ENCODE data around the gene GXYLT2. TPM values are rescaled to one million over a fixed set of nuclear protein-coding genes. Genes with fewer than 3 reads are reported as not detected.
A peak's percentile ranks its signal among the peaks of the same experiment; 100 is the strongest.

The GXYLT2 gene
- total and polyA plus RNA-seq, 5 donors = 12.5 to 50.7 (median 37.4) TPM

DNA sequence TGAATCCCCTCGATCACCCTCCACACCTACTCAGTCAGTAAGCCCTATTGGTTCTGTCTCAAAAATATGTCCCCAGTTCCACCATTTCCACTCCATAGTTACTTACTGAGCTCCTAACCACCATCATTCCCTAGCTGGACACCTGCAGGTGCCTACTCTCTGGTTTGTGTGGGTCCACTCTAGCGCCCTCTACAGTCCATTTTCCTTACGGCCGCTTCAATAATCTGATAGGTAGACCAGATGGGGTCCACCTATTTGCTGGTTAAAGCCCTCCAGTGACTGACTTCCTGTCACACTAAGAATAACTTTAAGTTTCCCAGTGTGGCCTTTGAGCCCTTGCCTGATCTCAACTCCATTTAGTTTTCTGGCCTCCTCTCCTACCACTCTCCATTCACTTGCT is 5.0 kb downstream of the GXYLT2 start:
- Histone ChIP-seq H3K27me3 (ENCODE audit: control insufficient read depth, insufficient read depth) (no peaks in the 10 kb centered on the region), H3K4me3 (ENCODE audit: low read length) (no peak overlapping the region), H3K27ac (ENCODE audit: low read length) (peak overlapping the region; percentile 59), H3K4me1 (ENCODE audit: control insufficient read depth, insufficient read depth, low read length) (peaks cover 9% of the 10 kb centered on the region), H3K9me3 (ENCODE audit: control insufficient read depth, low read length) (no peaks in the 10 kb centered on the region)
- WGBS = 58% methylated on average over 4 of the region's 4 CpGs
- DNase-seq (no peak), ATAC-seq (no peak)
- intact Hi-C loops (cut with DNase I) = no loop called here

DNA sequence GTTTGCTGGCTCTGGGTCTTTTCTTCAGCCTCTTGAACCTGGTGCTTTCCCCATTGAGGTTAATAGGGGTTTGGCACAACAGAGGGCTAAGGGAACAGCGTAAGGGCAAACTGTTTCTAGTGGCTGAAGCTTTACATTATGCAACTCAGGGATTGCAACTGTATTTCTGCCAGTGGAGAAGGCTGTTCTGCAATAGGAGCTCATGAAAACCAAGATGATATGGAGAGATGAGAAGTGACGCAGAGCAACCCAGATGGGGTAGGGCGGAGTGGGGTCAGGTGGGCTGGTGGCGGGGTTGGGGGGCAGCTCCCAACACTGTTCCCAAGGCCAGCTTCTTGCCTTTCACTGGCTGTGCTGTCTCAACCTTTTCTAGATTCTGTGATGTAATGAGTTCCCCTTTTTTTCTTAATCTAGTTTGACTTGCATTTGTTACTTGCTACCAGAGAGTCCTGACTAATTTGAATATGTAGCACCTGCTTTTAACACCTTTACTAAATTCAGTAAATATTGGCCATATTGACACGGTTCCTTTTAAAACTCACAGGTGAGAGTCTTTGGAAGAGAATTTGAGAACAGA is 7.2 kb downstream of the GXYLT2 start:
- no peaks in the 10 kb centered on the region for H3K9me3 ChIP-seq (ENCODE audit: control insufficient read depth, low read length)
- H3K4me1 ChIP-seq (ENCODE audit: control insufficient read depth, insufficient read depth, low read length) = peaks cover 9% of the 10 kb centered on the region
- no peaks in the 10 kb centered on the region for H3K27me3 ChIP-seq (ENCODE audit: control insufficient read depth, insufficient read depth)
- H3K4me3 ChIP-seq (ENCODE audit: low read length) = no peak overlapping the region
- H3K27ac ChIP-seq (ENCODE audit: low read length) = no peak overlapping the region
- intact Hi-C loops (cut with DNase I) = no loop called here
- 84% methylated on average over 5 of the region's 5 CpGs for WGBS
- DNase-seq (no peak), ATAC-seq (no peak)

DNA sequence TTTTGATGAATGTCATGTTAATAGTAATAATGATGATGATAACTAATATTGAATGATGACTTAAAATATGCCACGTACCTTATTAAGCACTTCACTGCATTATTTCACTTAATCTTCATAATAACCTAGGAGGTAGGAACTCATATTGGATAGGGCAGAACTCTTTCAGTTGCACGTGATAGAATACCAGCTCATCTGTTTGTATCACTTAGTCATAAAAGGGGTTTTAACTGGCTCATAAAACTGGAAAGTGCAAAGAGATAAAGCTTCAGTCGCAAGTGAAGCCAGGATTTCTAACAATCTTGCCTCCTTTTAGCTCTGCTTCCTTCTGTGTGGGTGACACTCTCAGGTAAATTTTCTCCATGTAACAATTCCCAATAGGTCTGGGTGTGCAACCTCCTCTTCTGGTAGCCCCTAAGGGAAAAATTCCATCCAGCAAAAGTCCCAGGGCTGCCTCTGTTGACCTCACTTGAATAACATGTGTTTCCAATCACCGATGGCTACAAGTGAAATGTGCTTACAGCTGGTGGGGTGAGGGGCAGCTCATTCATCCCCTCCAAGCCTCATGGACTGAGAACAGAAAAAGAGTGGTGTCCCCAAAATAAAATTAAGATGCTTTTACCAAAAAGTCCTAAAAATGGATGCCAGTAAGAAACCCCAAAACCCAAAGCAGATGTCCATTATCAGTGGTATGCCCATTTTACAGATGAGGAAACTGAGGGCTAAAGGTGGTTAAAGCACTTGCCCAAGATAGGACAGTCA is 9.3 kb downstream of the GXYLT2 start:
- WGBS = 49% methylated on average over 4 of the region's 4 CpGs
- Histone ChIP-seq H3K27me3 (ENCODE audit: control insufficient read depth, insufficient read depth) (no peaks in the 10 kb centered on the region), H3K9me3 (ENCODE audit: control insufficient read depth, low read length) (no peaks in the 10 kb centered on the region), H3K4me3 (ENCODE audit: low read length) (no peak overlapping the region), H3K4me1 (ENCODE audit: control insufficient read depth, insufficient read depth, low read length) (peaks cover 5% of the 10 kb centered on the region), H3K27ac (ENCODE audit: low read length) (no peak overlapping the region)
- intact Hi-C loops (cut with DNase I) = no loop called here
- ATAC-seq = no peak
- DNase-seq = no peak

DNA sequence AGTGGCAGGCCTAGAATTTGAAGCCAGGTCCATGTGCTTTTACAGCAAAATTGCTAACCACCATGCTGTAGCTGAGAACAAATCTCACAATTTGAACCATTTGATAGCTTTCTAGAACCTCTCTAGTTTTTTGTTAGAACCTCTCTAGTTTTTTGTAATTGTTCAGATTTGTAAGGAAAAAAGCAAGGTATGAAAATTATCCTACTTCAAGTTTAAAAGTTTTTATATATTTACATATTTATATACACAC is 9.8 kb downstream of the GXYLT2 start:
- no peak for ATAC-seq
- H3K27ac ChIP-seq (ENCODE audit: low read length) = no peak overlapping the region
- no peak for DNase-seq

DNA sequence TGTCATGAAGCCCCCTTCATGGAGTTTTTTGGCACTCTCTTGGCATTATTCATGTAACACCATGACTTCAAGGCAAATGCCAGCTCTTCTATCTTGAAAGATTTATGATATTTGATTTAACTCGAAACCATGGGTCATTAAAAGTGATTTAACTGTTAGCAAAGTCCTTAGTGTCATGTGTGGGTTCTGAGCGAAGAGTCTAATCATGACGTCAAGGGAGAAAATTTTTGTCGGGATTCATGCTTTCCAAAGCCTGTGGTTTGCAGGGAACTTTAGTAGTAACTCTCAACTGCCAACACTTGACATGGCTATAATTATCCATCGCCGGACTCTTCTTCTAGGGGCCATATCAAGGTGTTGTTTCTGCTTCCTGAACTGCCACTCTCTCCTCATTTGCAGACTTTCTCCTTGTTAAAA is 11.5 kb downstream of the GXYLT2 start:
- ATAC-seq (no peak), DNase-seq (no peak)
- intact Hi-C loops (cut with DNase I) = no loop called here
- Histone ChIP-seq H3K9me3 (ENCODE audit: control insufficient read depth, low read length) (no peaks in the 10 kb centered on the region), H3K4me1 (ENCODE audit: control insufficient read depth, insufficient read depth, low read length) (peaks cover 1% of the 10 kb centered on the region), H3K27me3 (ENCODE audit: control insufficient read depth, insufficient read depth) (no peaks in the 10 kb centered on the region), H3K27ac (ENCODE audit: low read length) (no peak overlapping the region), H3K4me3 (ENCODE audit: low read length) (no peak overlapping the region)
- 55% methylated on average over 6 of the region's 6 CpGs for WGBS

More for the DNA sequence above, 9.8 kb downstream of the GXYLT2 start:
- H3K9me3 ChIP-seq (ENCODE audit: control insufficient read depth, low read length) = no peaks in the 10 kb centered on the region
- H3K4me1 ChIP-seq (ENCODE audit: control insufficient read depth, insufficient read depth, low read length) = peaks cover 3% of the 10 kb centered on the region
- H3K4me3 ChIP-seq (ENCODE audit: low read length) = no peak overlapping the region
- no peaks in the 10 kb centered on the region for H3K27me3 ChIP-seq (ENCODE audit: control insufficient read depth, insufficient read depth)
- intact Hi-C loops (cut with DNase I) = no loop called here

DNA sequence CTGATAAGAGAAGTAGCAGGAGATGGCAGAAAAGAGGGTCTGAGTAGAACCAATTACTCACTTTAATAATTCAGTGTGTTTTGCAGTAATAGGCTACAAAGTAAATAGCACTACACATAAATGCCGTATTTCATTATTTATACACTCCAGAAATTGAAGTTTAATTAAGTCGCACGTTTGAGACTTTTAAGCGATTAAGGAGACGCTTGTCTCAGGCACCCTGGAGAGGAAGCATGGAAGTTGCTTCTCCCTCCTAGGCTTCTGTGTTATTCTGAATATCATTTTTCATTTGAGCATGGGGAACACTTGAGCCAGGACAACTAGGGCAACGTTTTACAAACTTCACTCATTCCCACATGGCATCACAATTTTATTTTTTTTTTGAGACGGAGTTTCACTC is 12.2 kb downstream of the GXYLT2 start:
- no peak overlapping the region for H3K27ac ChIP-seq (ENCODE audit: low read length)
- 82% methylated on average over 7 of the region's 7 CpGs for WGBS
- no peak overlapping the region for H3K4me3 ChIP-seq (ENCODE audit: low read length)
- ATAC-seq = no peak
- H3K9me3 ChIP-seq (ENCODE audit: control insufficient read depth, low read length) = no peaks in the 10 kb centered on the region
- peaks cover 1% of the 10 kb centered on the region for H3K4me1 ChIP-seq (ENCODE audit: control insufficient read depth, insufficient read depth, low read length)
- H3K27me3 ChIP-seq (ENCODE audit: control insufficient read depth, insufficient read depth) = no peaks in the 10 kb centered on the region
- DNase-seq = no peak
- intact Hi-C loops (cut with DNase I) = no loop called here

DNA sequence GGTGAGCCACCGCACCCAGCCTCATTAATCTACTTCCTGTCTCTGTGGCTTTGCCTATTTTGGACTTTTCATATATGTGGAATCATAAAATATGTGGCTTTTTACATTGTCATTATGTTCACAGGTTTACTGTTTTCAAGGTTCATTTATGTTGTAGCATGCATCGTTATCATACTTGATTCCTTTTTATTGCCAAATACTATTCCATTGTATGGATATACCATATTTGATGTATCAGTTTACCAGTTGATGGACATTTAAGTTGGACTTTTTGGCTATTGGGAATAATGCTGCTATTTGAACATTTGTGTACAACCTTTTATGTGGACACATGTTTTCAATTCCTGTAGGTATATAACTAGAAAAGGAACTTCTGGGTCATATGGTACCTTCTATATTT is 14.0 kb downstream of the GXYLT2 start:
- intact Hi-C loops (cut with DNase I) = no loop called here
- WGBS = 94% methylated on average over 2 of the region's 2 CpGs
- H3K27ac ChIP-seq (ENCODE audit: low read length) = no peak overlapping the region
- peaks cover 2% of the 10 kb centered on the region for H3K4me1 ChIP-seq (ENCODE audit: control insufficient read depth, insufficient read depth, low read length)
- no peak for DNase-seq
- H3K27me3 ChIP-seq (ENCODE audit: control insufficient read depth, insufficient read depth) = no peaks in the 10 kb centered on the region
- no peak for ATAC-seq
- no peaks in the 10 kb centered on the region for H3K9me3 ChIP-seq (ENCODE audit: control insufficient read depth, low read length)
- no peak overlapping the region for H3K4me3 ChIP-seq (ENCODE audit: low read length)

DNA sequence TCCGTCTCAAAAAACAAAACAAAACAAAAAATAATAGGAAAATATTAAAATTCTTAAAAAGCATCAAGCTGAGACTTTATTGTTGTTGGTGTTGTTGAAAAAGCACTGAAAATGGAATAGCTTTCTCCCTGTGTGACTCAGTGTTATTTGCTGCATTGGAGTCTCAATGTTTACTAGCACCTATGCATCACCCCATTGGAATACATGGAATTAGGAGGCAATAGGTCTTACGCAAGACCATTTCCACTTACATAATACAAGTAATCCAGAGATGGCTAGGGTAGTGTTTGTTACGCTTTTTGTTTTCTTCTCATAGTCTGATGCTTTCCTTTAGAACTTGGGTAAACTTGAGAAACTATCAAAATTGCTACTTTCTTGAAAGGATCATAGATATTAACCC is 15.2 kb downstream of the GXYLT2 start:
- intact Hi-C loops (cut with DNase I) = no loop called here
- 96% methylated on average over 3 of the region's 3 CpGs for WGBS
- peaks cover 2% of the 10 kb centered on the region for H3K4me1 ChIP-seq (ENCODE audit: control insufficient read depth, insufficient read depth, low read length)

DNA sequence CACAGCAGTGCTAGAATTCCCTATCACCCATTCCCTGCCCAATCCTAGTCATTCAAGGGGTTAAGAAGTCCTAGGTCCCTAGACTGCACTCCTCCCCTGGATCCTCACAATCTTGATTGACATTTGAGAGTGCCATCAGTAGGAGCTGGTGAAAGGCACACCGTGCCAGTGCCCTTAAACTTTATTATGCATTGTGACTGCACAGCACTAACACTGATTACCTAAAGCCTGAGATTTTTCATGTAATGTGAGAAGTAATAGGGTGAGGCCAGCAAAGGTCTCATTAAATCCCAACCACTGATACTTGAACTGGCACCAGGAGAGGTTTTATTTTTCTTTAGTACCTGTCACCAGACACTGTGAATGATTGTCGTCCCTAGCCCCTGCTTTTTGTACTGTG is 16.3 kb downstream of the GXYLT2 start:
- peaks cover 2% of the 10 kb centered on the region for H3K4me1 ChIP-seq (ENCODE audit: control insufficient read depth, insufficient read depth, low read length)
- H3K27me3 ChIP-seq (ENCODE audit: control insufficient read depth, insufficient read depth) = no peaks in the 10 kb centered on the region
- H3K4me3 ChIP-seq (ENCODE audit: low read length) = no peak overlapping the region
- no peak overlapping the region for H3K27ac ChIP-seq (ENCODE audit: low read length)
- intact Hi-C loops (cut with DNase I) = no loop called here
- H3K9me3 ChIP-seq (ENCODE audit: control insufficient read depth, low read length) = no peaks in the 10 kb centered on the region
- DNase-seq = no peak
- no peak for ATAC-seq
- 60% methylated on average over 2 of the region's 2 CpGs for WGBS

More for the DNA sequence above, 15.2 kb downstream of the GXYLT2 start:
- Histone ChIP-seq H3K27me3 (ENCODE audit: control insufficient read depth, insufficient read depth) (no peaks in the 10 kb centered on the region), H3K4me3 (ENCODE audit: low read length) (no peak overlapping the region), H3K9me3 (ENCODE audit: control insufficient read depth, low read length) (no peaks in the 10 kb centered on the region), H3K27ac (ENCODE audit: low read length) (no peak overlapping the region)
- DNase-seq (no peak), ATAC-seq (no peak)

DNA sequence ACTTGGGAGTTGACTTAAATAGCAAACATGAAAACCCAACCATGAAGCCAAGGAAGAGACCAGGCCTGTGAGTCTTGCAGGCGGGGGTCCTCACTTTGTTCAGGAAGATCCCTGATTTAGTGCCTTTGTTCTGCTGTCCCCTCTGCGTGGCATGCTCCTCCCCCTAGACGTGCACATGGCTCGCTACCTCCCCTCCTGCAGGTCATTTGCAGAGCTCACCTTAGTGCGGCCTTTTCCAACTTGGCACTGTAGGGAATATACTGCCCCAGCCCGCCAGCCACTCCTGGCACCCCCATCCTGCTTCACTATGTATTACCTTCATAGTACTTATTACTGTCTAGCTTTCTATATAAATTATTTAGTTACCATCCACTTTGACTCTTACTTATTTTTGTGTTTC is 18.3 kb downstream of the GXYLT2 start:
- 86% methylated on average over 6 of the region's 6 CpGs for WGBS
- Histone ChIP-seq H3K4me1 (ENCODE audit: control insufficient read depth, insufficient read depth, low read length) (peaks cover 2% of the 10 kb centered on the region), H3K27ac (ENCODE audit: low read length) (no peak overlapping the region), H3K9me3 (ENCODE audit: control insufficient read depth, low read length) (no peaks in the 10 kb centered on the region), H3K4me3 (ENCODE audit: low read length) (no peak overlapping the region), H3K27me3 (ENCODE audit: control insufficient read depth, insufficient read depth) (no peaks in the 10 kb centered on the region)
- DNase-seq (no peak), ATAC-seq (no peak)
- intact Hi-C loops (cut with DNase I) = no loop called here

DNA sequence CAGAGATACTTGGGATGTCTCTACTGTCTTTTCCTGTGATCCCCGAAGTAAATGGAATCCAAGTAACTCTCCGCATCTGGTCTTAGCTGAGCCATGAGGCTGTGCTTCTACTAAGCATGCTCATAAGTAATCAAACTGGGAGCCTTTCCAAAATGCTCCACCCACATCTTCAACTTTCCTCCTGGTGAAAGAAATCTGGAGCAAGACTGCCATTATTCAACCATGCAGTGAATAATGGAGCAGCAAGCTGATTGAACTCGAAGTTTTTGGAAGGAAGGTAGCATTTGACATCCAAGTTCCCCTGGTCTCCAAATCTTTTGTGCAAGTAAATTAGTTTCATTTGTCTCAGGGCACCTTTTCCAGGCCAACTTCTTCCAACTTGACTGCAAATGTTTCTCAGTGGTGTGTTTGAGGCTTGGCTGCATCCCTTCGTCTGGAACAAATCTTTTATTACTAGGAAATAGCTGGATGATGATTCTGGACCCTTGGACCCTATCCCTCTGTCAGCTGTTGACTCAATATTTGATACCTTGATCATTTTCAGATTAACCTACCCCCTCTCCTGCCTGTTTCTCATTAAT is 19.4 kb downstream of the GXYLT2 start:
- intact Hi-C loops (cut with DNase I) = no loop called here
- no peak overlapping the region for H3K4me3 ChIP-seq (ENCODE audit: low read length)
- H3K9me3 ChIP-seq (ENCODE audit: control insufficient read depth, low read length) = no peaks in the 10 kb centered on the region
- 55% methylated on average over 4 of the region's 4 CpGs for WGBS
- ATAC-seq = peak; percentile 83 to 87
- DNase-seq = peak in 2 of 3 donors; percentile 38 to 56
- H3K27me3 ChIP-seq (ENCODE audit: control insufficient read depth, insufficient read depth) = no peaks in the 10 kb centered on the region
- H3K27ac ChIP-seq (ENCODE audit: low read length) = peak overlapping the region; percentile 40
- H3K4me1 ChIP-seq (ENCODE audit: control insufficient read depth, insufficient read depth, low read length) = peaks cover 2% of the 10 kb centered on the region
